H1 (cell line): Measurements from ENCODE around the gene LRP11. TPM values are rescaled to one million over a fixed set of nuclear protein-coding genes. Genes with fewer than 3 reads are reported as not detected.

Experiments used
- BRCA1 ChIP-seq: IDR thresholded peaks from 2 replicates; pipeline ENCODE4 v1.6.1; 2012; ENCODE audit warnings: low read depth, low read length, improper control_type of control experiment
- CBX8 ChIP-seq: fragments of 300-800, 300-1000 bp; sonication (generic); IDR thresholded peaks from 2 replicates; pipeline ENCODE4 v1.7.1; 2016; ENCODE audit warnings: low read depth, low read length, borderline replicate concordance
- CEBPB ChIP-seq: IDR thresholded peaks from 2 replicates; pipeline ENCODE4 v1.6.1; 2012; ENCODE audit warnings: low read depth, low read length
- CREB1 ChIP-seq: IDR thresholded peaks from 2 replicates; pipeline ENCODE4 v1.6.1; 2012; ENCODE audit warnings: inconsistent platforms
- CTBP2 ChIP-seq: IDR thresholded peaks from 2 replicates; pipeline ENCODE4 v1.7.0; 2011; ENCODE audit warnings: borderline replicate concordance, mild to moderate bottlenecking, moderate library complexity, mixed read lengths, low read length; ENCODE audit not compliant: insufficient read depth, insufficient read length
- EZH2 ChIP-seq: fragments of 200-600 bp; sonication (generic); IDR thresholded peaks from 2 replicates; pipeline ENCODE4 v1.7.1; 2012; ENCODE audit warnings: low read depth, mild to moderate bottlenecking, moderate library complexity, low read length, inconsistent platforms; ENCODE audit not compliant: severe bottlenecking
- GTF2F1 ChIP-seq: IDR thresholded peaks from 2 replicates; pipeline ENCODE4 v1.6.1; 2012; ENCODE audit warnings: low read depth, low read length, improper control_type of control experiment, borderline replicate concordance
- KDM4A ChIP-seq: IDR thresholded peaks from one replicate; pipeline ENCODE4 v1.7.1; 2012; ENCODE audit warnings: low read depth, mild to moderate bottlenecking, moderate library complexity, low read length, inconsistent platforms; ENCODE audit not compliant: severe bottlenecking
- KDM5A ChIP-seq: fragments of 200-600 bp; IDR thresholded peaks from 2 replicates; pipeline ENCODE4 v1.7.1; 2012; ENCODE audit warnings: mild to moderate bottlenecking, low read length, inconsistent platforms, mixed read lengths
- NRF1 ChIP-seq: IDR thresholded peaks from 2 replicates; pipeline ENCODE4 v1.6.1; 2011; ENCODE audit warnings: mild to moderate bottlenecking, low read depth, low read length, improper control_type of control experiment
- POLR2AphosphoS5 ChIP-seq: IDR thresholded peaks from 2 replicates; pipeline ENCODE4 v1.6.1; 2011; ENCODE audit warnings: low read depth, low read length
- RAD21 ChIP-seq, 2 experiments: IDR thresholded peaks in 1 of 2; conservative IDR thresholded peaks in 1 of 2; 2 replicates each; pipeline ENCODE4 v1.6.1; 2011; ENCODE audit warnings: low read depth in 2 of 2, low read length in 2 of 2, improper control_type of control experiment in 1 of 2, inconsistent platforms in 1 of 2, mild to moderate bottlenecking in 1 of 2, moderate library complexity in 1 of 2
- SIRT6 ChIP-seq: IDR thresholded peaks from one replicate; pipeline ENCODE4 v1.7.1; 2012; ENCODE audit warnings: low read length, inconsistent platforms
- SP4 ChIP-seq: IDR thresholded peaks from 2 replicates; pipeline ENCODE4 v1.6.1; 2012; ENCODE audit warnings: low read length, inconsistent platforms
- SUZ12 ChIP-seq: fragments of 200-600 bp; sonication (generic); IDR thresholded peaks from 2 replicates; pipeline ENCODE4 v1.6.1; 2012; ENCODE audit warnings: mild to moderate bottlenecking, inconsistent platforms, low read length, moderate library complexity, mixed read lengths
- TAF7 ChIP-seq: optimal IDR thresholded peaks from 2 replicates; pipeline ENCODE3; 2011; ENCODE audit warnings: low read depth, mild to moderate bottlenecking, inconsistent platforms, low read length, moderate library complexity, borderline replicate concordance
- TEAD4 ChIP-seq: IDR thresholded peaks from 2 replicates; pipeline ENCODE4 v1.6.1; 2012; ENCODE audit warnings: low read depth, low read length, inconsistent platforms, mixed read lengths
- polyA plus RNA-seq, 7 experiments: library from polyadenylated mRNA; depleted of rRNA in 3 of 7; stranded (reverse) in 5 of 7; unstranded in 2 of 7; fragments of >200 nt in 5 of 7; fragments of 200-250 nt in 2 of 7; gene quantifications; 1 replicate in 5 of 7; 2 replicates in 1 of 7; 4 replicates in 1 of 7; pipeline versions ENCODE4 v1.2.1 to v1.2.3, GENCODE V29; 2011 to 2013; ENCODE audit warnings: missing spikeins in 2 of 7, mixed read lengths in 2 of 7
- total RNA-seq: library from RNA; stranded (reverse); fragmentation: NEBNext Ultra II Directional; extraction: Animal tissue kit (Norgen Biotek cat#: 25700); gene quantifications from 2 replicates; pipeline ENCODE4 v1.2.1, GENCODE V29; 2021
- TF ChIP-seq, protein P1 (sequence below): IDR thresholded peaks from 2 replicates; pipeline ENCODE4 v1.6.1; 2011; ENCODE audit warnings: low read depth, mild to moderate bottlenecking, low read length; ENCODE audit not compliant: insufficient read depth

The LRP11 gene
- total and polyA plus RNA-seq, 2 of the 8 experiments (the other 6 are each of a cell fraction or from before 2014, with no cell fraction given) = 11.0 to 20.0 TPM

GRCh38 chr6:149840345-149841075 lies 23.6 kb downstream of the LRP11 start (continued):
- no peak for TF ChIP-seq KDM4A
- TF ChIP-seq SUZ12 = no peak
- TF ChIP-seq SIRT6 = no peak
- TF ChIP-seq NRF1 = no peak
- TF ChIP-seq EZH2 = no peak
- TF ChIP-seq TAF7 = no peak
- TF ChIP-seq GTF2F1 = no peak
- no peak for TF ChIP-seq CEBPB
- TF ChIP-seq, protein P1, sequence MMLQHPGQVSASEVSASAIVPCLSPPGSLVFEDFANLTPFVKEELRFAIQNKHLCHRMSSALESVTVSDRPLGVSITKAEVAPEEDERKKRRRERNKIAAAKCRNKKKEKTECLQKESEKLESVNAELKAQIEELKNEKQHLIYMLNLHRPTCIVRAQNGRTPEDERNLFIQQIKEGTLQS = no peak
- TF ChIP-seq BRCA1 = no peak
- TF ChIP-seq SP4 = no peak
- TF ChIP-seq KDM5A = no peak
- TF ChIP-seq POLR2AphosphoS5 = no peak
- no peak for TF ChIP-seq CTBP2
- TF ChIP-seq RAD21 (IDR thresholded peaks at IDR 0.05 in 1 of 2, conservative IDR thresholded peaks at IDR 0.05 in 1 of 2; ENCODE audit: low read depth in 2 of 2, low read length in 2 of 2) = peak; percentile 84 to 88
- no peak for TF ChIP-seq TEAD4
- TF ChIP-seq CREB1 = no peak
- TF ChIP-seq CBX8 = no peak
